Activated T-cell treated with anti-CD3 and anti-CD28 coated beads for 4 hours (primary cell): ENCODE measurements around the gene TFCP2L1.
"Not testable (repeated sequence)": the region's sequence is repeated elsewhere in the genome, so short reads cannot be mapped to it uniquely, and the experiment has no call there.

Source experiments
- DNase-seq: peaks from one replicate; pipeline ENCODE4 v3.0.0-alpha.2; 2020

Gene TFCP2L1

GRCh38 chr2:121294881-121295840, 10.2 kb upstream of the TFCP2L1 start:
- no peak for DNase-seq

DNA sequence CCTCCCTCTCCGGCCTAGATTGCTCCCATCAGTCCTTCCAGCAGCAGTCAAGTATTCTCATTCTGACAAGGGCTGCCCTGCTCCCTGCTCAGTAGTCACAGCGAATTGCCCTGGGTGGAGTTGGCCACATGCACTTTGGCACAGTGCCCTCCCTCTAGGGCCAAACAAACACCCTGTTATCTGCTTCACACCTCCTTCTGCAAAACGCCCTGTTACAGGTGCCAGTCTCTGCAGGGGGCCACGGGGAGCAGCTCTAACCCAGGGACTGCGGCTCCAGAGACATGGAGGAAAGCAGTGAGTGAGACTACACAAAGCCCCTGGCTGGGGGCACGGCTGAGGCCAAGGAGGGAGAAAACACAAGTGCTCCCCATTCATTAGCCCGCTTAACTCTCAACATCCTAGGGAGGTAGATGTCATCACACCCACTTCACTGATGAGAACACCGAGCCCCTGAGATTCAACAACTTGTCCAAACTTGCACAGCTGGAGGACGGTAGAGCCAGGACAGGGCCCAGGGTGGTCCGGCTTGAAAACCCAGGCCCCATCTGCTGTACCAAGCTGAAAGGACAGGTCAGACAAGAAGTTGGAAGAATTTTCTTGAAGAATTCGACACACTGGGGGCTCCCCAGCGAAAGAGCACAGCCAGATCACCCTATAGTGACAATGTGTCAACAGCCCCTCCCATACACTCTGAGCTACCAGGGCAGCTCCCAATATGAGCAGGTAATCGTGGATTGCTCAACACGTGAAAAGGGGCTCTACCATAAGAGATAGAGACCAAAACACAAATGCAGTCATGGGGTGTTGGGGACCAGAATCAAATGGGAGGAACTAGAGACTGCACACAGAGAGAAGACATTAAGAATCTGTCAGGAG, 8.7 kb upstream of the TFCP2L1 start:
- DNase-seq = no peak

DNA sequence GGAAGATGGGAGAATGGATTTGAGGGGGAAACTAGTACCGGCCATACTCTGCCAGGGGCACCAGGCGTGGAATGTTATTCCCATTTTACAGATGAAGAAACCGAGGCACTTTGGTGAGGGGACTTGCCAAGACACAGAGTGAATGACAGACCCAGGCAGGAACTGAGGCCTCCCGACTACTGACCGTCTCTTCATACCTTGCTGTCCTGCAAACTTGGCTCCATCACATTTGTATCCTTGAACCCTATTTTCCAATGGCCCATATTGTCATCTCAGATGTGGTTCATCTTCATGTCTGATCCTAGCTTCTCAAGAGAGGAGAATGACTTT, 6.2 kb upstream of the TFCP2L1 start:
- DNase-seq = no peak

DNA sequence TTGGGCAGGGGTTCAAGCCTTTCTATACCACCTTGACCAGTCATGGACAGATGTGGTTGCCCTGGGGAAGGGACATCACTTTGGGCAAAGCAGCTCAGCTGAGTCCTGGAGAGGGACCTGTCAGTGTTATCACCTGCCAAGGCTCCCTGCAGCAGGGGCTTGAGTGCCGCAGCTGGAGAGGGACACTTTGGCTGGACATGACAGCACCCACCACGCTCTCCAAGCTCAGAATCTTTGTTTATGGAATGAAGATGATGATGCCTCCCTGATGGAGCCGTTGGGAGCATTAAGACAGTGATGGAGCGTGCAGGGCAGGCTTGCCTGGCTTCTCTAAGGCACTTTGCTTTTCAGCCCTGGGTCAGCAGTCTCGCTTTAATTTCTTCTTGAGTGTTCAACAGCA, 4.3 kb upstream of the TFCP2L1 start:
- DNase-seq = no peak

DNA sequence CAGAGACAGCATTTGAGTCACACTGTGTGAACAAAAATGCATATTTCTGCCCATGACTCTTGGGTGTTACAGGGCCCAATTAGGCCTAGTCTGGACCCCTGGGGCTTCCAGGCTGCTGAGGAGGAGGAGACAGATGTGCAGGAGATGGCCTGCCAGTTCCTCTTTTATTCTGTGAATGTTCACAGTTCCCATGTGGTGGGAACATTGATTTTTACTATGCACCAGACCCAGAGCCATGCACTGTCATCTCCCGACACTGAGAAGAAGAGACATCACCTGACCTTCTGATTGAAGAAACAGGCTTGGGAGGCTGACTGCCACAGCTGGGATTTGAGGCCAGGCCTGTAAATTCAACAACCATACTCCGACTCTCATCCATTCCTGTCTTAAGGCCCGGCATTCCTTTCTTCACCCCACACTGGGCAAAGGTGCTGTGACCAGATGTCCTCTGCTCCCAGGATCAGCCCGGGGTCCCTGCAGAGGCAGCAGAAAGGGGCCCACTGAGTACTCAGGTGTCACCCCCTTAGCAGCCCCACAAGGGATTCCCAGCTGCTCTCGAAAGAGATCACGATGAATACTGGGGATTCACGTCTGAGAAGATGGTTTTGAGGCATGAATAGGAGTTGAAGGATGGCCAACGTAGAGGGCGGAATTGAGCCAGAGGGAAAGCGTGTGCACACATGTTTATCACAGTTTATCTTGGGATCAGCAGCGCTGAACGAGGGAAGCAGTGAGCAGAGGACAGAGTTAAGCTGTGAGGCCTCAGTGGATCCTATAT, 3.6 kb upstream of the TFCP2L1 start:
- no peak for DNase-seq

DNA sequence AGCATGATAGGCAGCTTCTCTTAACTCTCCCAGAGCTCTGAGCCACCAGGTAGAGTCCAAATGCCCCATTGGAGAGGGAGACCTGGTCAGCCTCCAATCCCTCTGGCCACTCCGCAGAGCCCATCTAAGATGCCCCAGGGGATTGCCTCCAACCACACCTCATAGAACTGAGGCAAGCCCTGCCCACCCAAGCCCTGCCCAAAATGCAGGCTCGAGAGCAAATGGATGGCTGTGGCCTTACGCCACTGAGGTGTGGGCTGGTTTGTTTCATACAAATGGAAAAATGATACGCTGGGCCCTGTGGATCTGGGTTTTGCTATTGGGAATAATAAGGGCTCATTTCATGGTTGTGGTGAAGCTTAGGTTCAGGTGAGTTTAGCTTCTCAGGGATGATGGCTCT, 3.0 kb upstream of the TFCP2L1 start:
- no peak for DNase-seq

GRCh38 chr2:121287146-121287798, 2.3 kb upstream of the TFCP2L1 start:
- no peak for DNase-seq

- no peak for DNase-seq
Measured at GRCh38 chr2:121286506-121286905, 1.5 kb upstream of the TFCP2L1 start.

GRCh38 chr2:121285926-121286325, 924 bp upstream of the TFCP2L1 start:
- DNase-seq = no peak

DNA sequence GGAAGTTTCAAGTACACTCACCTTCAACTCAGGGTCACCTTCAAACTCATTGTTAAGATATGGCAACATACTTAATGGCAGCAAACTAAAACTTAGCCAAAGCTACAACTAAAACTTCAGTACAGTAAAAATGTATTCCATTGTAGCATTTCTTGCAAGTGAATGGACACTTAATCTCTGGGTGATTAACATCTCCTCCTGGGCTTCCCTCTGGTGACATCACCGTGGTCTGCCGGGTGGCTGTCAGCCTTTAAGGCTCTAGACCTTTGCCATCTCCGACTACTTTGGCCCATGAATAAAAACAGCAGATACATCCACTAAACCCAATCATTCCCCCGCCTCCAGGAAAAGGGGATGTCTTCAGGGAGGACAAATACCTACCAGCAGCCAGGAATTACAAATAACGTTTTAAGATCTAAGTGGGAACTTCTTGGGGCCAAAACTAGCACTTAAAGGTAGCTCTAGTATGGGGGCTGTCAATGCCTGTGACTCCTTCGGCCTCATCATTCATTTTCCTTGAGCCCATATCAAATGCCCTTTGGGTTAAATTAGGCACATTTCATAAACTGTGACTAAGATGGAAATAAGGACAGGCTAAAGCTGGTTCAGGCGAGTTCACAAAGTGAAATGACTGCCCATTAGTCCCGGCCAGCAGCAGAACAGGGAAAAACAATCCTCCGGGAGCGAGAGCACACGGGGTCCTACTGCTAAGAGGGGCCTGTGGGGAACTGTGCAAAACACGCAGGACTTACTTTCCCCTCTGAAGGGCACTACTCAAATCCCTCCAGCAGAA, 1.1 kb downstream of the TFCP2L1 start:
- DNase-seq = no peak

GRCh38 chr2:121282800-121283385, 2.1 kb downstream of the TFCP2L1 start:
- DNase-seq = no peak

DNA sequence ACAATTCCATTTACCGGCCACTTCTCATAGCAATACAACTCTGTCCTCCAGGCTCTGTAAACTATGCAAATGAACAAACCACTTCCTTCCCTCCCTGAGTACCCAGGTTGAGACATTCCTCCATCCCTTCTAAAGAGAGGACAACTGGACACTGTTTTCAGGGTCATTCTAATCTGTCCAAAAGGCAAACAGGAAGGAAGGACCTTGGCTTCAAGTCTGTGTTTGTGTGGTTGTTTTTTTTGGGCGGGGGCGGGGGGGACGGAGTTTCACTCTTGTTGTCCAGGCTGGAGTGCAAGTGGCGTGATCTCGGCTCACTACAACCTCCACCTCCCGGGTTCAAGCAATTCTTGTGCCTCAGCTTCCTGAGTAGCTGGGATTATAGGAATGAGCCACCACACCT, 3.3 kb downstream of the TFCP2L1 start:
- no peak for DNase-seq

DNA sequence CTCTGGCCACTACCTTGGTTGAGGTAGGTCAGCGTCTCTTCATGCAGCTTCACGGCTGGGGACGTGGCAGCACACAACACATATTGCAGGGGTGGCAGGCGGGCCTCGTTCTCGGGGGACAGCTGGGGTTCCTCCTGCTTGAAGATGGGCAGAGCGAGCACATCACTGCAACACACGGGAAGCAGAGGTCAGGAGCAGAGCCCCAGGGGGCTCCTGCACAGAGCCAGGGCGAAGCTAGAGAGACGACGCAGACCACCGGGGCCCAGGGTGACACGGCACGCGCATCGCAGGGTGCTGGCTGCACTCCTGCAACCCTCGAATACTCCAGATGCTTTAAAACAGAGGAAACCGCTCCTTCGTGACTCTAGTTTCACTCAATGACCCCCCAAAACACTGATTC, 3.9 kb downstream of the TFCP2L1 start:
- no peak for DNase-seq

GRCh38 chr2:121279476-121280220, 5.4 kb downstream of the TFCP2L1 start:
- no peak for DNase-seq

GRCh38 chr2:121276341-121276740, 8.7 kb downstream of the TFCP2L1 start:
- DNase-seq = no peak

DNA sequence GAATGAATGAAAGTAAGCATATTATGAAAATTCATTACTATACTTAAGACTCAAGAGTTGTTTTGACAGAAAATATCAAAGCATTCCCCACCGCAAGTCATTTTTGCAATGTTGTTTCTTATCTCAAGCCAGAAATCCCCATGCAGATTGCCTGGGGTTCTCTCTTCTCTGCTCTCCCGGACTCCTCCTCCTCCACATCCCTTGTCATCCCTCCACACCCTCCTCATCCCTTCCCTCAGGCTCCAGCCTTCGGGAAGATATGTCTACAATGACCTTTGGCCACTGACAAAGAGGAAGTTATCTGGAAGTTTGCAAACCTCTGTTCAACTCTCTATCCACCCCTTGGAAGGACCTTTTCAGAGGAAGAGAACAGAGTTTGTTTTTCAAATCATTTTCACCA, 11.9 kb downstream of the TFCP2L1 start:
- DNase-seq = no peak

- DNase-seq = no peak
Measured at GRCh38 chr2:121272596-121272995, 12.4 kb downstream of the TFCP2L1 start.

DNA sequence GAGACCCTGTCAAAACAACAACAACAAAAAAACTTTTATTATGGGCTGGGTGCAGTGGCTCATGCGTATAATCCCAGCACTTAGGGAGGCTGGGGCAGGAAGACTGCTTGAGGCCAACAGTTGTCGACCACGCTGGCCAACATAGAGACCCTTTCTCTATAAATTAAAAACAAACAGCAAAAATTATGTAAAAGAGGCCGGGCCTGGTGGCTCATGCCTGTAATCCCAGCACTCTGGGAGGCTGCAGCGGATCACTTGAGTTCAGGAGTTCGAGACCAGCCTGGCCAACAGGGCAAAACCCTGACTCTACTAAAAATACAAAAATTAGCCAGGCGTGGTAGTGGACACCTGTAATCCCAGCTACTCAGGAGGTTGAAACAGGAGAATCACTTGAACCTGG, 15.6 kb downstream of the TFCP2L1 start:
- DNase-seq = not testable (repeated sequence)

DNA sequence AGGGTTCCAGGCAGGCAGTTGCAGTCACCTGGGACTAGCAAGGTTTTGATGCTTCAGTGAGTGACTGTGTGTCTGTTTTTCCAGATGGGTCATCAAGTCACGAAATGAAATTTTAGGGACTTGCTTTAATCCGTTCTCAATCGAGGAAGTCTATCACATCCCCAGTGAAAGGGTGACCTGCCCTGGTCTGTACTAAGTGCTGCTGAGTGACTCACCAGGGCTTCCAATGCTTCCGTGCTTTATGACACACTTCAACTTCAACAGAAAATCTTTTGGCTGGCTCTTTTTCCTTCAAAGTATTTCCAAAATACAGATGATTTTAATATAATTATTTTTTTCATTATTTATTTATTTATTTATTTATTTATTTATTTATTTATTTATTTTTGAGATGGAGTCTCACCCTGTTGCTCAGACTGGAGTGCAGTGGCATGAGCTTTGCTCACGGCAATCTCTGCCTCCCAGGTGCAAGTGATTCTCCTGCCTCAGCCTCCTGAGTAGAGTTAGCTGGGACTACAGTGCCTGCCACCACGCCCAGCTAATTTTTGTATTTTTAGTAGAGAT, 18.4 kb downstream of the TFCP2L1 start:
- DNase-seq = no peak

GRCh38 chr2:121263996-121264715, 20.8 kb downstream of the TFCP2L1 start:
- no peak for DNase-seq
